Ishikawa (cell line): ENCODE data around the gene NAA35.

ENCODE experiments used
- CEBPB ChIP-seq: IDR thresholded peaks from 2 replicates; pipeline ENCODE4 v1.6.1; 2012
- CREB1 ChIP-seq: IDR thresholded peaks from 2 replicates; pipeline ENCODE4 v1.6.1; 2012; ENCODE audit warnings: low read depth
- EGR1 ChIP-seq: IDR thresholded peaks from 2 replicates; pipeline ENCODE4 v1.6.1; 2012
- EP300 ChIP-seq: IDR thresholded peaks from 2 replicates; pipeline ENCODE4 v1.6.1; 2012; ENCODE audit warnings: borderline replicate concordance
- FOXM1 ChIP-seq: IDR thresholded peaks from 2 replicates; pipeline ENCODE4 v1.6.1; 2012; ENCODE audit warnings: low read depth, borderline replicate concordance
- MAX ChIP-seq: IDR thresholded peaks from 2 replicates; pipeline ENCODE4 v1.6.1; 2012
- NFIC ChIP-seq: IDR thresholded peaks from 2 replicates; pipeline ENCODE4 v1.6.1; 2012
- RAD21 ChIP-seq: IDR thresholded peaks from 2 replicates; pipeline ENCODE4 v1.6.1; 2012; ENCODE audit warnings: low read depth
- REST ChIP-seq: IDR thresholded peaks from 2 replicates; pipeline ENCODE4 v1.6.1; 2012; ENCODE audit warnings: low read depth, mild to moderate bottlenecking
- TAF1 ChIP-seq: IDR thresholded peaks from 2 replicates; pipeline ENCODE4 v1.6.1; 2012; ENCODE audit warnings: low read depth, mild to moderate bottlenecking
- TCF12 ChIP-seq: IDR thresholded peaks from 2 replicates; pipeline ENCODE4 v1.6.1; 2012; ENCODE audit warnings: low read depth
- TEAD4 ChIP-seq: IDR thresholded peaks from 2 replicates; pipeline ENCODE4 v1.6.1; 2012
- USF1 ChIP-seq: IDR thresholded peaks from 2 replicates; pipeline ENCODE4 v1.6.1; 2012
- YY1 ChIP-seq: IDR thresholded peaks from 2 replicates; pipeline ENCODE4 v1.6.1; 2012; ENCODE audit warnings: low read depth
- ZBTB7A ChIP-seq: IDR thresholded peaks from 2 replicates; pipeline ENCODE4 v1.6.1; 2012; ENCODE audit warnings: low read depth

The NAA35 gene

GRCh38 chr9:85941966-85942912 lies 1.3 kb downstream of the NAA35 start:
- TF ChIP-seq EGR1 (no peak), TCF12 (no peak), FOXM1 (no peak)

GRCh38 chr9:85942913-85943709 lies 2.2 kb downstream of the NAA35 start:
- no peak for TF ChIP-seq FOXM1

- TF ChIP-seq MAX, result no peak
- TF ChIP-seq YY1, result no peak
- TF ChIP-seq EGR1, result no peak
- no peak for TF ChIP-seq ZBTB7A
- no peak for TF ChIP-seq TAF1
- TF ChIP-seq CREB1, result no peak
- TF ChIP-seq TEAD4, result no peak
- no peak for TF ChIP-seq TCF12
- no peak for TF ChIP-seq CEBPB
- no peak for TF ChIP-seq NFIC
- TF ChIP-seq RAD21, result no peak
- no peak for TF ChIP-seq REST
- no peak for TF ChIP-seq USF1
- TF ChIP-seq EP300, result no peak
- TF ChIP-seq FOXM1, result no peak
These were observed 2.9 kb downstream of the NAA35 start for GRCh38 chr9:85943757-85944430.

- TF ChIP-seq TAF1 (no peak), EGR1 (no peak), NFIC (no peak), ZBTB7A (no peak), USF1 (no peak), TEAD4 (no peak), RAD21 (no peak), FOXM1 (no peak), TCF12 (no peak), REST (no peak), MAX (no peak), CEBPB (no peak), YY1 (no peak), EP300 (no peak), CREB1 (no peak)
These were observed 3.7 kb downstream of the NAA35 start for GRCh38 chr9:85944672-85945071.

- TF ChIP-seq REST, result no peak
- TF ChIP-seq USF1, result no peak
- no peak for TF ChIP-seq TAF1
- no peak for TF ChIP-seq FOXM1
- TF ChIP-seq EP300, result no peak
- TF ChIP-seq YY1, result no peak
- no peak for TF ChIP-seq EGR1
- TF ChIP-seq ZBTB7A, result no peak
- no peak for TF ChIP-seq RAD21
- no peak for TF ChIP-seq NFIC
- no peak for TF ChIP-seq MAX
- no peak for TF ChIP-seq CEBPB
These were observed 8.8 kb downstream of the NAA35 start for GRCh38 chr9:85949586-85950335.
